ENCODE data around the gene AFMID.
"Not testable (repeated sequence)": the region's sequence is repeated elsewhere in the genome, so short reads cannot be mapped to it uniquely, and the experiment has no call there.

The AFMID gene

GRCh38 chr17:78168903-78169793 is 18.0 kb upstream of the AFMID start:
- Mint-ChIP-seq H3K27me3 (ENCODE audit: low read depth) (no peaks in the 10 kb centered on the region), H3K36me3 (ENCODE audit: low read depth) (peaks cover 22% of the 10 kb centered on the region), H3K9me3 (no peaks in the 10 kb centered on the region), H3K27ac (peak overlapping the region; percentile 52), H3K4me1 (ENCODE audit: low read depth) (peaks cover 34% of the 10 kb centered on the region), H3K4me3 (peak overlapping the region; percentile 70)

GRCh38 chr17:78170692-78171590 is 16.2 kb upstream of the AFMID start:
- H3K4me3 Mint-ChIP-seq = peak overlapping the region; percentile 36
- no peaks in the 10 kb centered on the region for H3K9me3 Mint-ChIP-seq
- no peaks in the 10 kb centered on the region for H3K27me3 Mint-ChIP-seq (ENCODE audit: low read depth)
- H3K27ac Mint-ChIP-seq = peak overlapping the region; percentile 31
- H3K4me1 Mint-ChIP-seq (ENCODE audit: low read depth) = peaks cover 36% of the 10 kb centered on the region
- H3K36me3 Mint-ChIP-seq (ENCODE audit: low read depth) = peaks cover 27% of the 10 kb centered on the region

- peaks cover 27% of the 10 kb centered on the region for H3K36me3 Mint-ChIP-seq (ENCODE audit: low read depth)
- H3K27me3 Mint-ChIP-seq (ENCODE audit: low read depth); H3K4me3 Mint-ChIP-seq; H3K9me3 Mint-ChIP-seq: not testable (repeated sequence)
- H3K27ac Mint-ChIP-seq = peak overlapping the region; percentile 92
- peaks cover 43% of the 10 kb centered on the region for H3K4me1 Mint-ChIP-seq (ENCODE audit: low read depth)
Observed at GRCh38 chr17:78171591-78172248, 15.4 kb upstream of the AFMID start.

GRCh38 chr17:78172249-78173051 is 14.7 kb upstream of the AFMID start:
- H3K36me3 Mint-ChIP-seq (ENCODE audit: low read depth) = peaks cover 27% of the 10 kb centered on the region
- peak overlapping the region; percentile 92 for H3K27ac Mint-ChIP-seq
- H3K4me3 Mint-ChIP-seq = no peak overlapping the region
- no peaks in the 10 kb centered on the region for H3K9me3 Mint-ChIP-seq
- peaks cover 45% of the 10 kb centered on the region for H3K4me1 Mint-ChIP-seq (ENCODE audit: low read depth)
- H3K27me3 Mint-ChIP-seq (ENCODE audit: low read depth) = no peaks in the 10 kb centered on the region

GRCh38 chr17:78173097-78173715 is 14.0 kb upstream of the AFMID start:
- Mint-ChIP-seq H3K4me1 (ENCODE audit: low read depth) (peaks cover 45% of the 10 kb centered on the region), H3K4me3 (peak overlapping the region; percentile 63), H3K27me3 (ENCODE audit: low read depth) (no peaks in the 10 kb centered on the region), H3K9me3 (no peaks in the 10 kb centered on the region), H3K27ac (peak overlapping the region; percentile 92), H3K36me3 (ENCODE audit: low read depth) (peaks cover 27% of the 10 kb centered on the region)

GRCh38 chr17:78174346-78174869 is 12.8 kb upstream of the AFMID start:
- Mint-ChIP-seq H3K36me3 (ENCODE audit: low read depth) (peaks cover 29% of the 10 kb centered on the region), H3K27ac (peak overlapping the region; percentile 92), H3K4me3 (no peak overlapping the region)

GRCh38 chr17:78174870-78175642 is 12.1 kb upstream of the AFMID start:
- no peaks in the 10 kb centered on the region for H3K9me3 Mint-ChIP-seq
- H3K36me3 Mint-ChIP-seq (ENCODE audit: low read depth) = peaks cover 29% of the 10 kb centered on the region
- no peak overlapping the region for H3K27ac Mint-ChIP-seq
- H3K4me3 Mint-ChIP-seq = no peak overlapping the region
- peaks cover 46% of the 10 kb centered on the region for H3K4me1 Mint-ChIP-seq (ENCODE audit: low read depth)
- no peaks in the 10 kb centered on the region for H3K27me3 Mint-ChIP-seq (ENCODE audit: low read depth)

More at GRCh38 chr17:78174346-78174869, 12.8 kb upstream of the AFMID start:
- no peaks in the 10 kb centered on the region for H3K9me3 Mint-ChIP-seq
- peaks cover 47% of the 10 kb centered on the region for H3K4me1 Mint-ChIP-seq (ENCODE audit: low read depth)
- no peaks in the 10 kb centered on the region for H3K27me3 Mint-ChIP-seq (ENCODE audit: low read depth)

- Mint-ChIP-seq H3K36me3 (ENCODE audit: low read depth) (peaks cover 33% of the 10 kb centered on the region), H3K27ac (no peak overlapping the region), H3K4me3 (no peak overlapping the region), H3K9me3 (no peaks in the 10 kb centered on the region), H3K27me3 (ENCODE audit: low read depth) (no peaks in the 10 kb centered on the region), H3K4me1 (ENCODE audit: low read depth) (peaks cover 49% of the 10 kb centered on the region)
Observed at GRCh38 chr17:78175643-78175981, 11.6 kb upstream of the AFMID start.

- Mint-ChIP-seq H3K27ac (no peak overlapping the region), H3K4me3 (no peak overlapping the region), H3K4me1 (ENCODE audit: low read depth) (peaks cover 49% of the 10 kb centered on the region), H3K36me3 (ENCODE audit: low read depth) (peaks cover 33% of the 10 kb centered on the region), H3K9me3 (no peaks in the 10 kb centered on the region), H3K27me3 (ENCODE audit: low read depth) (no peaks in the 10 kb centered on the region)
Observed at GRCh38 chr17:78176548-78177025, 10.6 kb upstream of the AFMID start.

GRCh38 chr17:78179372-78179771 is 7.8 kb upstream of the AFMID start:
- H3K27ac Mint-ChIP-seq = no peak overlapping the region
- no peak overlapping the region for H3K4me3 Mint-ChIP-seq
- no peaks in the 10 kb centered on the region for H3K9me3 Mint-ChIP-seq
- no peaks in the 10 kb centered on the region for H3K27me3 Mint-ChIP-seq (ENCODE audit: low read depth)
- H3K36me3 Mint-ChIP-seq (ENCODE audit: low read depth) = peaks cover 12% of the 10 kb centered on the region
- peaks cover 29% of the 10 kb centered on the region for H3K4me1 Mint-ChIP-seq (ENCODE audit: low read depth)

- Mint-ChIP-seq H3K27me3 (ENCODE audit: low read depth) (no peaks in the 10 kb centered on the region), H3K4me1 (ENCODE audit: low read depth) (peaks cover 34% of the 10 kb centered on the region), H3K4me3 (no peak overlapping the region), H3K9me3 (no peaks in the 10 kb centered on the region), H3K36me3 (ENCODE audit: low read depth) (peaks cover 12% of the 10 kb centered on the region), H3K27ac (peak overlapping the region; percentile 77)
Observed at GRCh38 chr17:78180083-78180482, 7.1 kb upstream of the AFMID start.

- no peak overlapping the region for H3K4me3 Mint-ChIP-seq
- no peaks in the 10 kb centered on the region for H3K9me3 Mint-ChIP-seq
- peaks cover 36% of the 10 kb centered on the region for H3K4me1 Mint-ChIP-seq (ENCODE audit: low read depth)
- H3K27ac Mint-ChIP-seq = peak overlapping the region; percentile 77
- H3K36me3 Mint-ChIP-seq (ENCODE audit: low read depth) = peaks cover 8% of the 10 kb centered on the region
- H3K27me3 Mint-ChIP-seq (ENCODE audit: low read depth) = no peaks in the 10 kb centered on the region
Observed at GRCh38 chr17:78180508-78180907, 6.7 kb upstream of the AFMID start.
